Esophagus muscularis mucosa (tissue), 4 donors: ENCODE data around the gene RMI2. TPM values are rescaled to one million over a fixed set of nuclear protein-coding genes. Genes with fewer than 3 reads are reported as not detected.

ENCODE experiments used
- DNase-seq: peaks from one replicate; pipeline ENCODE4 v3.0.0-alpha.2; 2017; ENCODE audit errors: extremely low spot score
- H3K27ac ChIP-seq, 4 donors: fragments of 200-600 bp; sonication (generic); replicated peaks in 1 of 4; 1 replicate in 3 of 4; 2 replicates in 1 of 4; pipeline ENCODE4 v1.5.1; 2016 to 2019; ENCODE audit warnings: mild to moderate bottlenecking in 1 of 4
- H3K27me3 ChIP-seq, 4 donors: fragments of 200-600 bp; sonication (generic); one replicate each; pipeline versions ENCODE4 v1.5.1 to v1.6.0; 2016 to 2019
- H3K36me3 ChIP-seq, 4 donors: fragments of 200-600 bp; sonication (generic); one replicate each; pipeline ENCODE4 v1.5.1; 2016 to 2019
- H3K4me1 ChIP-seq, 4 donors: fragments of 200-600 bp; sonication (generic); one replicate each; pipeline ENCODE4 v1.5.1; 2016 to 2019
- H3K4me3 ChIP-seq, 4 donors: fragments of 200-600 bp; sonication (generic); 1 replicate in 2 of 4; 2 replicates in 2 of 4; pipeline ENCODE4 v1.5.1; 2016 to 2019; ENCODE audit warnings: mild to moderate bottlenecking in 4 of 4, moderate library complexity in 1 of 4
- H3K9me3 ChIP-seq, 4 donors: fragments of 200-600 bp; sonication (generic); 1 replicate in 3 of 4; 2 replicates in 1 of 4; pipeline ENCODE4 v1.5.1; 2016 to 2019
- EP300 ChIP-seq: sonication (generic); formaldehyde crosslinking; IDR thresholded peaks from one replicate; pipeline ENCODE4 v1.6.1; 2017; ENCODE audit warnings: antibody characterized with exemption
- POLR2A ChIP-seq: fragments of 450-650 bp; IDR thresholded peaks from one replicate; pipeline ENCODE4 v1.6.1; 2017; ENCODE audit warnings: antibody characterized with exemption, moderate library complexity, mild to moderate bottlenecking, low read depth
- POLR2AphosphoS5 ChIP-seq, 2 donors: sonication (generic); formaldehyde crosslinking; IDR thresholded peaks; one replicate each; pipeline ENCODE4 v1.6.1; 2017; ENCODE audit warnings: antibody characterized with exemption in 2 of 2
- WGBS: methylation state at CpG from one replicate; pipeline ENCODE4 v1.1.5; 2018; 5-methylcytosine and 5-hydroxymethylcytosine counted together
- intact Hi-C: fragments of 100-400 bp; cut with DNase I; formaldehyde crosslinking; loops from one replicate; pipeline ENCODE4 v1.15.1; 2023
- total RNA-seq, 4 donors: library from RNA; depleted of rRNA; stranded (reverse); fragments of >200 nt; gene quantifications; one replicate each; pipeline versions ENCODE4 v1.1.0 to v1.2.1, GENCODE V29; 2016
- TF ChIP-seq, protein P1 (sequence below), 3 experiments: fragments of 200-600 bp in 2 of 3; fragments of 450-650 bp in 1 of 3; sonication (generic) in 2 of 3; IDR thresholded peaks; one replicate each; pipeline ENCODE4 v1.5.1; 2017 to 2019; ENCODE audit warnings: antibody characterized with exemption in 3 of 3, mild to moderate bottlenecking in 2 of 3, moderate library complexity in 1 of 3

Gene RMI2
- total RNA-seq, 4 donors from 2014 or later = 0.29 to 1.7 (median 0.33) TPM; not detected in 1

DNA sequence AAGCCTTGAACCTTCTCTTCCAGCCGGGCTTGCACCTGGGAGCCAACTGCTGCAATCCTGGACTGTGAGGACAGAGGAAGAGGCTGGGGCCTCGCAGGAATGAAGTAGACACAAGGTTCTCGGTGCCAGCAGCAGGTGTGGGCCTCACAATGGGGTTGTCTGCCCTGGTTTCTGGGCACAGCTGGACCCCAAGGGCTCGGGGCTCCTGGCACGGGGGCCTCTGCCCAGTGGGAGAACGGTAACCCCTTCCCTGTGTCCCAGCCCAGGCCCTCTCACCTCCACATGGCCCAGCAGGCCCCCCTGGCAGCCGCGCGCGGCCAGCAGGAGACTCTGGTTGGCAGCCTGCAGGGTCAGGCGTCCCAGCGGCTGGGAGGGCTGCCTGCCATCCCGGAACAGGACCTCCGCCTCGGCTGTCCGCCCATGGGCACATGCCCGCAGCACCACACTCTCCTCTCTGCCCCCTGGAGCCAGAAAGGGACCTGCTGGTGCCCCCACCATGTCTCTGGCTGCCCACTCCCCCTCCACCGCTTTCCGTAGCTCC lies 46.9 kb downstream of the RMI2 start:
- Histone ChIP-seq H3K9me3 (no peaks in the 10 kb centered on the region), H3K27ac (no peak overlapping the region), H3K4me1 (peaks cover 0 to 12% (median 5%) of the 10 kb centered on the region in 4 donors), H3K4me3 (no peak overlapping the region), H3K27me3 (peaks cover 0 to 13% (median 0%) of the 10 kb centered on the region in 4 donors), H3K36me3 (no peaks in the 10 kb centered on the region)
- DNase-seq = no peak
- intact Hi-C loops = loop anchor here (10.0 kb wide), 1 partner anchor 673 kb away; no protein-coding TSS in a partner anchor
- TF ChIP-seq POLR2A (no peak), POLR2AphosphoS5 (IDR thresholded peaks at IDR 0.05) (no peak), EP300 (no peak)
- TF ChIP-seq, protein P1, sequence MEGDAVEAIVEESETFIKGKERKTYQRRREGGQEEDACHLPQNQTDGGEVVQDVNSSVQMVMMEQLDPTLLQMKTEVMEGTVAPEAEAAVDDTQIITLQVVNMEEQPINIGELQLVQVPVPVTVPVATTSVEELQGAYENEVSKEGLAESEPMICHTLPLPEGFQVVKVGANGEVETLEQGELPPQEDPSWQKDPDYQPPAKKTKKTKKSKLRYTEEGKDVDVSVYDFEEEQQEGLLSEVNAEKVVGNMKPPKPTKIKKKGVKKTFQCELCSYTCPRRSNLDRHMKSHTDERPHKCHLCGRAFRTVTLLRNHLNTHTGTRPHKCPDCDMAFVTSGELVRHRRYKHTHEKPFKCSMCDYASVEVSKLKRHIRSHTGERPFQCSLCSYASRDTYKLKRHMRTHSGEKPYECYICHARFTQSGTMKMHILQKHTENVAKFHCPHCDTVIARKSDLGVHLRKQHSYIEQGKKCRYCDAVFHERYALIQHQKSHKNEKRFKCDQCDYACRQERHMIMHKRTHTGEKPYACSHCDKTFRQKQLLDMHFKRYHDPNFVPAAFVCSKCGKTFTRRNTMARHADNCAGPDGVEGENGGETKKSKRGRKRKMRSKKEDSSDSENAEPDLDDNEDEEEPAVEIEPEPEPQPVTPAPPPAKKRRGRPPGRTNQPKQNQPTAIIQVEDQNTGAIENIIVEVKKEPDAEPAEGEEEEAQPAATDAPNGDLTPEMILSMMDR (IDR thresholded peaks at IDR 0.05) = no peak
- 84% methylated on average over 14 of the region's 19 CpGs for WGBS

DNA sequence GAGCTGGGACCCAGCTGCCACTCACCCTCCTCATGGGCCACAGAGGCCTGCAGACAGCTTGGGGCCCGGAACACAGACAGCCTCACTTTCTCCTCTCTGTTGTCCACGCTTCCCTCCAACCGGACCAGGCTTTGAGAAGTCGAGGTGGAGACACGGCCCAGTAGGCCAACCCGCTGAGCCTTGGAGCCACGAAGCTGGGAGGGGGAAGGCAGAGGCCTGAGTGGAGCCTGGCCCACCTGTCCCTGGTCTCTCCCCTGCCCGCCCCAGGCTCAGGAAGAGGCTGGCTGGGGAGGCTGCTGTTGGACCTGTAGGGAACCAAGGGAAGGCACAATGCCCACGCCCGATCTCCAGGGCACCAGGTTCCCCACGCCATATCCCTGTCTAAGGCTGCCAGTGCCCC lies 48.1 kb downstream of the RMI2 start:
- intact Hi-C loops = loop anchor here (10.0 kb wide), 1 partner anchor 671 kb away; no protein-coding TSS in a partner anchor
- no peak overlapping the region for H3K27ac ChIP-seq
- DNase-seq = no peak
- no peaks in the 10 kb centered on the region for H3K9me3 ChIP-seq
- peaks cover 0 to 11% (median 4%) of the 10 kb centered on the region in 4 donors for H3K4me1 ChIP-seq
- peaks cover 0 to 4% (median 0%) of the 10 kb centered on the region in 4 donors for H3K27me3 ChIP-seq
- TF ChIP-seq POLR2A = no peak
- TF ChIP-seq, protein P1 (IDR thresholded peaks at IDR 0.05) = no peak
- TF ChIP-seq POLR2AphosphoS5 (IDR thresholded peaks at IDR 0.05) = no peak
- no peak for TF ChIP-seq EP300
- no peaks in the 10 kb centered on the region for H3K36me3 ChIP-seq
- WGBS = 92% methylated on average over 5 of the region's 11 CpGs
- H3K4me3 ChIP-seq = no peak overlapping the region

DNA sequence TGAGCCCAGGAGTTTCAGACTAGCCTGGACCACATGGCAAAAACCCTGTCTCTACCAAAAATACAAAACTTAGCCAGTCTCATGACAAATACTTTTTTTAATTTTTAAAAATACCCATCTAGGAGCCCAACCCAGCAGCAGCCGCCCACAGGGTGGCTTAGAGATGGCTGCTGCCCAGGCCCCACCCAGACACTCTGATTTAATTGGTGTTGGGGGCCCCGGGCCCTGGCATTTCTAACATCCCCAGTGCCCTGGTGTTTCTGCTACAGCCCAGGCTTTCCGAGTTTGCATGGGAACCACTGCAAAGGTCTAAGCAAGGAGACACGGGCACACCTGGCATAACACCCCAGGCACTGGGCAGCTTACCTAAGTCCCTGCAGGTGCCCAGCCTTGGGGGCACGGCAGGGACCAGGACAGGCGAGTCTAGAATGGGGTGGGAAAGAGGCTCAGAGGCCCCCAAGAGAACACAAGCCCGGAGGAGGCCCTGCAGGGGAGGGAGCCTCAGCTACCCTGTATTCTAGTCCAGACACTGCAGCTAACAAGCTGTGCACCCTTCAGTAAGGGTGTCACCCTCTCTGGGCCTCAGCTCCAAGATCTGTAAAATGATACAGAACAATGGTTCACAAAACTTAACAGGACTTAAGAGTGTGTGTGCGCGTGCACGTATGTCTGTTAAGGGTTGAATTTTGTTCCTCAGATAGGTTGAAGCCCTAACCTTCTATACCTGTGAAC lies 48.8 kb downstream of the RMI2 start:
- H3K27me3 ChIP-seq = no peaks in the 10 kb centered on the region
- DNase-seq = no peak
- no peak overlapping the region for H3K27ac ChIP-seq
- TF ChIP-seq EP300 = no peak
- no peak overlapping the region for H3K4me3 ChIP-seq
- no peaks in the 10 kb centered on the region for H3K36me3 ChIP-seq
- intact Hi-C loops = loop anchor here (10.0 kb wide), 1 partner anchor 671 kb away; no protein-coding TSS in a partner anchor
- no peaks in the 10 kb centered on the region for H3K9me3 ChIP-seq
- H3K4me1 ChIP-seq = peaks cover 0 to 11% (median 4%) of the 10 kb centered on the region in 4 donors
- WGBS = 84% methylated on average over 9 of the region's 10 CpGs

DNA sequence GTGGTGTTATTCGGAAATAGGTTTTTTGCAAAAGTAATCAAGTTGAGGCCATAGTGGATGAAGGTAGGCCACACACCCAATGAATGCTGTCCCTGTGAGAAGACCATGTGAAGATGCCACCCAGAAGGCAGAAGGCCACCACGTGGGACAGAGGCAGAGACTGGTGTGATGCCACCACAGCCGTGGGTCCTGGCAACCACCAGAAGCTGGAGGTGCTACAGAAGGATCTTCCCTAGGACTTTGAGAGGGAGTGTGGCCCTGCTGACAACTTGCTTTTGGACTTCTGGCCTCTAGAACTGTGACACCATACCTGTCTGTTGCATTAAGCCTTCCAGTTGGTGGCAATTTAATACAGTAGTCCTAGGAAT lies 49.3 kb downstream of the RMI2 start:
- WGBS = 82% methylated on average over 3 of the region's 3 CpGs
- DNase-seq = no peak
- no peaks in the 10 kb centered on the region for H3K9me3 ChIP-seq
- no peak overlapping the region for H3K4me3 ChIP-seq
- intact Hi-C loops = loop anchor here (10.0 kb wide), 1 partner anchor 670 kb away; no protein-coding TSS in a partner anchor
- H3K27ac ChIP-seq = no peak overlapping the region
- TF ChIP-seq POLR2A (no peak), EP300 (no peak), POLR2AphosphoS5 (IDR thresholded peaks at IDR 0.05) (no peak)
- TF ChIP-seq, protein P1 (IDR thresholded peaks at IDR 0.05) = no peak
- H3K36me3 ChIP-seq = no peaks in the 10 kb centered on the region
- peaks cover 0 to 11% (median 4%) of the 10 kb centered on the region in 4 donors for H3K4me1 ChIP-seq
- no peaks in the 10 kb centered on the region for H3K27me3 ChIP-seq
